A673 (cell line): ENCODE results near the gene KCNJ15. TPM values are rescaled to one million over a fixed set of nuclear protein-coding genes. Genes with fewer than 3 reads are reported as not detected.

ENCODE experiments used
- BruUV-seq: library from RNA; stranded (reverse); fragments of 400-500 nt; replicated peaks from 2 replicates; lab custom pipeline; 2021; lab: Mats Ljungman, UMichigan
- CTCF ChIA-PET: fragments of 300-600 bp; sonication (Branson Sonifier 250); formaldehyde crosslinking; loops from one replicate; lab custom pipeline; 2022; ENCODE audit warnings: antibody characterized with exemption; lab: Charles Lee
- POLR2A ChIA-PET: fragments of 300-600 bp; sonication (Branson Sonifier 250); formaldehyde crosslinking; loops from one replicate; lab custom pipeline; 2022; ENCODE audit warnings: antibody characterized with exemption; ENCODE audit not compliant: low non-redundant PET; lab: Charles Lee
- DNase-seq: peaks from one replicate; pipeline ENCODE4 v3.0.0-alpha.2; 2015; ENCODE audit warnings: low spot score
- H3K27ac ChIP-seq: fragments of 200-600 bp; sonication (generic); 2 replicates; pipeline ENCODE4 v1.5.1; 2016; ENCODE audit warnings: mixed run types, low read depth, mild to moderate bottlenecking, mixed read lengths, antibody characterized with exemption, low read length; ENCODE audit not compliant: poor library complexity, severe bottlenecking
- H3K27me3 ChIP-seq: fragments of 200-600 bp; sonication (generic); replicated peaks from 2 replicates; pipeline ENCODE4 v1.6.1; 2017; ENCODE audit warnings: mixed run types, low read depth, mild to moderate bottlenecking, mixed read lengths, antibody characterized with exemption, low read length; ENCODE audit not compliant: insufficient read depth, poor library complexity
- H3K36me3 ChIP-seq: fragments of 200-600 bp; sonication (generic); 2 replicates; pipeline ENCODE4 v1.6.1; 2016; ENCODE audit warnings: mixed run types, mild to moderate bottlenecking, mixed read lengths, antibody characterized with exemption, low read length; ENCODE audit not compliant: insufficient read depth, poor library complexity, severe bottlenecking
- H3K4me1 ChIP-seq: fragments of 200-600 bp; sonication (generic); 2 replicates; pipeline ENCODE4 v1.6.1; 2017; ENCODE audit warnings: mixed run types, mild to moderate bottlenecking, mixed read lengths, antibody characterized with exemption, low read length; ENCODE audit not compliant: insufficient read depth, poor library complexity, severe bottlenecking
- H3K4me3 ChIP-seq: fragments of 200-600 bp; sonication (generic); 2 replicates; pipeline ENCODE4 v1.5.1; 2016; ENCODE audit warnings: low read depth, mixed run types, mild to moderate bottlenecking, mixed read lengths, low read length; ENCODE audit not compliant: poor library complexity, severe bottlenecking
- H3K9me3 ChIP-seq: fragments of 200-600 bp; sonication (generic); 2 replicates; pipeline ENCODE4 v1.6.1; 2016; ENCODE audit warnings: mixed run types, low read depth, mild to moderate bottlenecking, mixed read lengths, antibody characterized with exemption, low read length; ENCODE audit not compliant: poor library complexity, severe bottlenecking
- CTCF ChIP-seq: fragments of 300-800, 200-600 bp; sonication (generic); conservative IDR thresholded peaks from 2 replicates; pipeline ENCODE4 v1.5.1; 2017; ENCODE audit warnings: low read depth, mild to moderate bottlenecking, antibody characterized with exemption, low read length, moderate library complexity, mixed read lengths
- EZH2 ChIP-seq: fragments of 200-600 bp; sonication (generic); IDR thresholded peaks from 2 replicates; pipeline ENCODE4 v1.6.1; 2017; ENCODE audit warnings: borderline replicate concordance, low read depth, mild to moderate bottlenecking, mixed read lengths, antibody characterized with exemption, low read length; ENCODE audit not compliant: poor library complexity, severe bottlenecking
- intact Hi-C: fragments of 100-400 bp; cut with micrococcal nuclease; formaldehyde crosslinking; loops from one replicate; pipeline ENCODE4 v1.10.0; 2022; ENCODE audit not compliant: unreplicated experiment
- total RNA-seq: library from RNA; stranded (reverse); gene quantifications from 2 replicates; pipeline ENCODE4 v1.2.3, GENCODE V29; 2021

KCNJ15 gene
- total RNA-seq, 1 experiment from 2014 or later = not detected

- Histone ChIP-seq H3K27me3 (peaks cover 63% of the 10 kb centered on the region), H3K9me3 (no peaks in the 10 kb centered on the region), H3K27ac (no peak overlapping the region), H3K4me1 (no peaks in the 10 kb centered on the region), H3K36me3 (no peaks in the 10 kb centered on the region), H3K4me3 (no peak overlapping the region)
- no peak for DNase-seq
- intact Hi-C loops = no loop called here
- POLR2A ChIA-PET = no interaction called here
- CTCF ChIA-PET = no interaction called here
- BruUV-seq = no TSS peak
- TF ChIP-seq CTCF (no peak), EZH2 (no peak)
Measured at GRCh38 chr21:38311765-38312164, 55.0 kb downstream of the KCNJ15 start.

GRCh38 chr21:38312822-38313221 lies 56.0 kb downstream of the KCNJ15 start:
- POLR2A ChIA-PET = no interaction called here
- H3K27me3 ChIP-seq = peaks cover 55% of the 10 kb centered on the region
- BruUV-seq = no TSS peak
- CTCF ChIA-PET = no interaction called here
- H3K9me3 ChIP-seq = no peaks in the 10 kb centered on the region
- DNase-seq = no peak
- H3K36me3 ChIP-seq = no peaks in the 10 kb centered on the region
- H3K4me3 ChIP-seq = no peak overlapping the region
- TF ChIP-seq CTCF (no peak), EZH2 (no peak)
- no peaks in the 10 kb centered on the region for H3K4me1 ChIP-seq
- intact Hi-C loops = no loop called here
- H3K27ac ChIP-seq = no peak overlapping the region

GRCh38 chr21:38314558-38314957 lies 57.8 kb downstream of the KCNJ15 start:
- Histone ChIP-seq H3K9me3 (no peaks in the 10 kb centered on the region), H3K4me3 (no peak overlapping the region), H3K27ac (no peak overlapping the region), H3K27me3 (peaks cover 39% of the 10 kb centered on the region), H3K4me1 (no peaks in the 10 kb centered on the region), H3K36me3 (no peaks in the 10 kb centered on the region)
- TF ChIP-seq CTCF (no peak), EZH2 (no peak)
- CTCF ChIA-PET = no interaction called here
- POLR2A ChIA-PET = no interaction called here
- no TSS peak for BruUV-seq
- DNase-seq = no peak
- intact Hi-C loops = no loop called here
